Neural progenitor cell (in vitro differentiated cells): ENCODE results near the gene DLL3.

Source experiments
- CTCF ChIP-seq: fragments of 200-600 bp; sonication (generic); IDR thresholded peaks from 2 replicates; pipeline ENCODE4 v1.5.1; 2017; ENCODE audit warnings: antibody characterized with exemption, mild to moderate bottlenecking
- EZH2 ChIP-seq: fragments of 200-600 bp; sonication (generic); IDR thresholded peaks from 2 replicates; pipeline ENCODE4 v1.6.1; 2017; ENCODE audit warnings: antibody characterized with exemption, mild to moderate bottlenecking, moderate library complexity
- EZH2phosphoT487 ChIP-seq: fragments of 200-600 bp; sonication (generic); IDR thresholded peaks from 2 replicates; pipeline ENCODE4 v1.6.1; 2017; ENCODE audit warnings: antibody characterized with exemption

- TF ChIP-seq CTCF = peak; percentile 82
- TF ChIP-seq EZH2phosphoT487 = no peak
- TF ChIP-seq EZH2 = no peak
Measured at GRCh38 chr19:39502640-39503417, 4.1 kb downstream of the DLL3 start.
